ENCODE measurements around the gene AFF3. TPM values are rescaled to one million over a fixed set of nuclear protein-coding genes. Genes with fewer than 3 reads are reported as not detected.

AFF3 gene
- total and polyA plus RNA-seq, 12 donors: 1.1 to 7.5 (median 3.9) TPM

DNA sequence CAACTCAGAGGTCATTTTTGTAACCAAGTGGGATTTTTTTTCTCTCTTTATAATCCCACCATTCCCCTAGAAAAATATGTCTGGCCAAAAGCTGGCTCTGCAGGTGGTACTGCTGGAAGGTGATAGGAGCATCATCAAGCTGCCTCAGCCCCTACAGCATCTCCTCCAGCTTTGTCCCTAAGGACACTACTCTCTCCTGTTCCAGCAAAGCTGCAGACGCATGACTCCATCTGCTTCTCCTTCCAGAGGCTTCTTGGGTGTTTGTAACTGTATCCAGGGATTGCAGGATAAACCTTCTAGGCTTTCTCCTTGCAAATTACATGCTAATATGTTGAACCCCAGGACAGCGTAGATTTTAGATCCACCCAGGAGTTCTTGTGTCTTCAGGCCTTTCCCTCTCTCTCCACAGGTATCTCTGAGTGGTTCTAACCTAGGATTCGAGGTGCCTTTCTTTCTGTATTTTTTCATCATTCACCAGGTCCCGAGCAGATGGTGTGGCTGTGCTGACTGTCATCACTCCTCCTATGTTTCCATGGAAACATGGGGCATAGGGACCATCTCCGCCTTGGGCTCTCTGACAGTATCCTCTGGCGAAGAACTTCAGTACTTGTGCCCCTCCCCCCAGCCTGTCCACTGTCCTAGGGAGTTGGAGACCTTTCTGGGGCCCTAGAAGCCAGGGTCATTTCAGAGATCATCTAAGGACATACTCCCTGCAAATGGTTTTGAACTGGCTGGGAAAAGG, 34.3 kb downstream of the AFF3 start:
- intact Hi-C loops (cut with DNase I): no loop called here
- TF ChIP-seq, protein P1, sequence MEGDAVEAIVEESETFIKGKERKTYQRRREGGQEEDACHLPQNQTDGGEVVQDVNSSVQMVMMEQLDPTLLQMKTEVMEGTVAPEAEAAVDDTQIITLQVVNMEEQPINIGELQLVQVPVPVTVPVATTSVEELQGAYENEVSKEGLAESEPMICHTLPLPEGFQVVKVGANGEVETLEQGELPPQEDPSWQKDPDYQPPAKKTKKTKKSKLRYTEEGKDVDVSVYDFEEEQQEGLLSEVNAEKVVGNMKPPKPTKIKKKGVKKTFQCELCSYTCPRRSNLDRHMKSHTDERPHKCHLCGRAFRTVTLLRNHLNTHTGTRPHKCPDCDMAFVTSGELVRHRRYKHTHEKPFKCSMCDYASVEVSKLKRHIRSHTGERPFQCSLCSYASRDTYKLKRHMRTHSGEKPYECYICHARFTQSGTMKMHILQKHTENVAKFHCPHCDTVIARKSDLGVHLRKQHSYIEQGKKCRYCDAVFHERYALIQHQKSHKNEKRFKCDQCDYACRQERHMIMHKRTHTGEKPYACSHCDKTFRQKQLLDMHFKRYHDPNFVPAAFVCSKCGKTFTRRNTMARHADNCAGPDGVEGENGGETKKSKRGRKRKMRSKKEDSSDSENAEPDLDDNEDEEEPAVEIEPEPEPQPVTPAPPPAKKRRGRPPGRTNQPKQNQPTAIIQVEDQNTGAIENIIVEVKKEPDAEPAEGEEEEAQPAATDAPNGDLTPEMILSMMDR (IDR thresholded peaks at IDR 0.05): no peak
- TF ChIP-seq POLR2A (IDR thresholded peaks at IDR 0.05): no peak
- no peaks in the 10 kb centered on the region for H3K9me3 ChIP-seq (replicated peaks in 1 of 3)
- no peaks in the 10 kb centered on the region for H3K4me1 ChIP-seq (replicated peaks in 1 of 2)
- no peak overlapping the region for H3K4me3 ChIP-seq
- no peak overlapping the region for H3K27ac ChIP-seq
- 77 to 88% (median 86%) methylated on average over 6 of the region's 6 CpGs for WGBS, 4 donors
- H3K36me3 ChIP-seq (replicated peaks in 1 of 2): no peaks in the 10 kb centered on the region
- DNase-seq: no peak
- H3K27me3 ChIP-seq: no peaks in the 10 kb centered on the region

GRCh38 chr2:100107440-100107839, 35.0 kb downstream of the AFF3 start:
- Histone ChIP-seq H3K4me3 (no peak overlapping the region), H3K27me3 (no peaks in the 10 kb centered on the region), H3K9me3 (replicated peaks in 1 of 3) (no peaks in the 10 kb centered on the region), H3K4me1 (replicated peaks in 1 of 2) (no peaks in the 10 kb centered on the region), H3K36me3 (replicated peaks in 1 of 2) (no peaks in the 10 kb centered on the region), H3K27ac (no peak overlapping the region)
- DNase-seq: no peak
- intact Hi-C loops (cut with DNase I): no loop called here
- TF ChIP-seq, protein P1 (IDR thresholded peaks at IDR 0.05): no peak
- no peak for TF ChIP-seq POLR2A (IDR thresholded peaks at IDR 0.05)
- WGBS, 4 donors: 69 to 87% (median 84%) methylated on average over 1 of the region's 1 CpG

DNA sequence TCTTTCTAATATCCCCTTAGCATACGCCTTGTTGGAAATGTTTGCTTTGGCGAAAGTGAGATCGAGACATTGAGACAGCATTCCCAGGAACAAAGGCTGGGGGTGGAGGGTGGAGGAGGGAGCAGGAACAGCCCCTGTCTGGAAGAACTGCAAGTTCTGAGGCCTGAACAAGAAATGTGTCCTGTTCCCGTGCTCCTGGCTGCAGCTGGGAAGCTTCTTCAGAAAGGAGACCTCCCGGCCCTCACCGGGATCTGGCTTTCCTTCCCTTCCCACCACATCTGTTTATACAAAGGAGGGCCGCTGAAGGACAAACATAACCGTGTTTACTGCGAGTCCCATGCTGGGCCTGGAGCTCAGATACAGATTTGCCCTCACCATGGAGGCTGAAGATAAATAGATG, 35.9 kb downstream of the AFF3 start:
- Histone ChIP-seq H3K9me3 (replicated peaks in 1 of 3) (no peaks in the 10 kb centered on the region), H3K27me3 (no peaks in the 10 kb centered on the region), H3K27ac (no peak overlapping the region), H3K36me3 (replicated peaks in 1 of 2) (no peaks in the 10 kb centered on the region), H3K4me1 (replicated peaks in 1 of 2) (no peaks in the 10 kb centered on the region), H3K4me3 (no peak overlapping the region)
- WGBS, 4 donors: 70 to 83% (median 77%) methylated on average over 9 of the region's 9 CpGs
- no peak for TF ChIP-seq POLR2A (IDR thresholded peaks at IDR 0.05)
- TF ChIP-seq, protein P1 (IDR thresholded peaks at IDR 0.05): no peak
- intact Hi-C loops (cut with DNase I): no loop called here
- DNase-seq: peak in 1 of 7 donors; percentile 21

DNA sequence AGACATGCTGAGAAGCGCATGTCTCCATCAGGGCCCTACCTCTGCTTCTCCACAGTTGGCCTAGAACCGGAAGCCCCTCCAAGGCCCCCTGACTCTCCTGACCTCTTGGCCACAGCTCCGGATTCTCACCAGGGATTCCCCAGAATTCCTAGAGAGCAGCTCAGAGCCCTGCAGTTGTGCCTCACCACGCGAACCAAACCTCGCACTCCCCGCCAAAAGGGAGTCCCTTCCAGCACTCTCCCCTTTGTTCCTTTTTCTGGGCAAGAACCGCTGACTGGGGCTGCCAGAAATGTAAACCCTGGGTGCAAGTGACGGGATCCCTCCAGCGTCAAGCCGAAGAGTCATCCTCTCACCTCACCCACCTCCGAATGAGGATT, 36.7 kb downstream of the AFF3 start:
- TF ChIP-seq POLR2A (IDR thresholded peaks at IDR 0.05): no peak
- TF ChIP-seq, protein P1 (IDR thresholded peaks at IDR 0.05): no peak
- intact Hi-C loops (cut with DNase I): no loop called here
- WGBS, 4 donors: 51 to 71% (median 60%) methylated on average over 11 to 12 of the region's 12 CpGs
- no peak for DNase-seq
- Histone ChIP-seq H3K27me3 (no peaks in the 10 kb centered on the region), H3K9me3 (replicated peaks in 1 of 3) (no peaks in the 10 kb centered on the region), H3K27ac (peak overlapping the region in 1 of 5 donors; percentile 41), H3K36me3 (replicated peaks in 1 of 2) (no peaks in the 10 kb centered on the region), H3K4me1 (replicated peaks in 1 of 2) (no peaks in the 10 kb centered on the region), H3K4me3 (peak overlapping the region in 1 of 4 donors; percentile 75)
